Stomach (tissue), 9 donors: ENCODE data around the gene RAB31. TPM values are rescaled to one million over a fixed set of nuclear protein-coding genes. Genes with fewer than 3 reads are reported as not detected.
"Not testable (repeated sequence)": the region's sequence is repeated elsewhere in the genome, so short reads cannot be mapped to it uniquely, and the experiment has no call there.

Experiments
- DNase-seq, 2 donors: peaks; one replicate each; pipeline versions ENCODE4 v3.0.0 to v3.0.0-alpha.2; 2013 to 2019
- H3K27ac ChIP-seq, 5 donors: fragments of 200-600 bp in 4 of 5; sonication (generic) in 4 of 5; one replicate each; pipeline ENCODE4 v1.5.1; 2013 to 2019; ENCODE audit warnings: mild to moderate bottlenecking in 1 of 5, moderate library complexity in 1 of 5
- H3K27me3 ChIP-seq, 3 donors: fragments of 200-600 bp; sonication (generic); one replicate each; pipeline ENCODE4 v1.5.1; 2017 to 2019; ENCODE audit warnings: mixed run types in 1 of 3
- H3K36me3 ChIP-seq, 4 donors: fragments of 200-600 bp; sonication (generic); 1 replicate in 3 of 4; 2 replicates in 1 of 4; pipeline ENCODE4 v1.5.1; 2016 to 2019
- H3K4me1 ChIP-seq, 4 donors: fragments of 200-600 bp; sonication (generic); one replicate each; pipeline ENCODE4 v1.5.1; 2016 to 2019
- H3K4me3 ChIP-seq, 4 donors: fragments of 200-600 bp; sonication (generic) in 3 of 4; one replicate each; pipeline ENCODE4 v1.5.1; 2016 to 2019; ENCODE audit warnings: mild to moderate bottlenecking in 1 of 4
- H3K9me3 ChIP-seq, 4 donors: fragments of 200-600 bp; sonication (generic); one replicate each; pipeline ENCODE4 v1.5.1; 2016 to 2019
- EP300 ChIP-seq: sonication (generic); formaldehyde crosslinking; IDR thresholded peaks from one replicate; pipeline ENCODE4 v1.6.1; 2017; ENCODE audit warnings: antibody characterized with exemption
- POLR2A ChIP-seq, 4 donors: fragments of 450-650 bp; IDR thresholded peaks; one replicate each; pipeline ENCODE4 v1.6.1; 2016; ENCODE audit warnings: antibody characterized with exemption in 4 of 4, control low read depth in 2 of 4, mild to moderate bottlenecking in 1 of 4, moderate library complexity in 1 of 4
- POLR2AphosphoS5 ChIP-seq, 3 donors: sonication (generic); formaldehyde crosslinking; IDR thresholded peaks; one replicate each; pipeline ENCODE4 v1.6.1; 2016; ENCODE audit warnings: antibody characterized with exemption in 3 of 3
- WGBS, 5 donors: extraction: QIAGEN DNeasy Blood & Tissue Kit in 3 of 5; methylation state at CpG; one replicate each; pipeline versions ENCODE4 v1.1.5 to v1.1.7; 2013 to 2018; 5-methylcytosine and 5-hydroxymethylcytosine counted together
- intact Hi-C: fragments of 100-400 bp; cut with DNase I; formaldehyde crosslinking; loops from one replicate; pipeline ENCODE4 v1.15.1; 2023; ENCODE audit warnings: low total_unique reads
- polyA plus RNA-seq, 3 donors: library from polyadenylated mRNA; stranded (reverse); fragments of 200-250 nt; gene quantifications; one replicate each; pipeline ENCODE4 v1.2.3, GENCODE V29; 2013
- total RNA-seq, 5 donors: library from RNA; depleted of rRNA; stranded (reverse); fragments of >200 nt; gene quantifications; one replicate each; pipeline versions ENCODE4 v1.1.0 to v1.2.3, GENCODE V29; 2014 to 2016
- TF ChIP-seq, protein P1 (sequence below), 7 experiments: fragments of 450-650 bp in 4 of 7; fragments of 200-600 bp in 3 of 7; sonication (generic) in 3 of 7; IDR thresholded peaks; one replicate each; pipeline ENCODE4 v1.5.1; 2016 to 2019; ENCODE audit warnings: antibody characterized with exemption in 7 of 7, control low read depth in 2 of 7, mild to moderate bottlenecking in 1 of 7
- donor health status: healthy with polysubstance abuse.
- donor health status: Bipolar disorder and iron deficiency.
- donor health status: healthy.

Gene RAB31
- total and polyA plus RNA-seq, 8 donors, result 10.1 to 65.5 (median 36.8) TPM

DNA sequence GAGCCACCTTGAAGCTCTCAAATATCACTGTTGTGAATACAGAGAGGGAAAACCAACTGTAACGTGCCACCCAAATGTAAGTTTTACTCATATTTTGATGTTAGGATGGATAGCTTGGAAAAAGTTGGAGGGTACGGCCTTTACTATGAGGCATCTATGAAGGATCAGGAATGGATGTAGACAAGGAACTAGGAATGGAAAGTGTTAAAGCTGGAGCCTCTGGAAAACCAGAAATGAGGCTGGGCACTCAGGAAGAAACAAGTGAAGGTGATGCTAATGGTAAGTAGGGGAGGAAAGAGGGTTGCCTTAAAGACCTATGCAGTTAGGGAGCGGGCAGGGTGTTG is 177.9 kb downstream of the RAB31 start:
- Histone ChIP-seq H3K4me3 (no peak overlapping the region), H3K27ac (no peak overlapping the region), H3K36me3 (no peaks in the 10 kb centered on the region), H3K27me3 (no peaks in the 10 kb centered on the region), H3K4me1 (no peaks in the 10 kb centered on the region), H3K9me3 (no peaks in the 10 kb centered on the region)
- WGBS, 5 donors, result 93 to 98% (median 96%) methylated on average over 3 of the region's 3 CpGs
- DNase-seq, result no peak
- no peak for TF ChIP-seq POLR2A (IDR thresholded peaks at IDR 0.05)
- TF ChIP-seq, protein P1, sequence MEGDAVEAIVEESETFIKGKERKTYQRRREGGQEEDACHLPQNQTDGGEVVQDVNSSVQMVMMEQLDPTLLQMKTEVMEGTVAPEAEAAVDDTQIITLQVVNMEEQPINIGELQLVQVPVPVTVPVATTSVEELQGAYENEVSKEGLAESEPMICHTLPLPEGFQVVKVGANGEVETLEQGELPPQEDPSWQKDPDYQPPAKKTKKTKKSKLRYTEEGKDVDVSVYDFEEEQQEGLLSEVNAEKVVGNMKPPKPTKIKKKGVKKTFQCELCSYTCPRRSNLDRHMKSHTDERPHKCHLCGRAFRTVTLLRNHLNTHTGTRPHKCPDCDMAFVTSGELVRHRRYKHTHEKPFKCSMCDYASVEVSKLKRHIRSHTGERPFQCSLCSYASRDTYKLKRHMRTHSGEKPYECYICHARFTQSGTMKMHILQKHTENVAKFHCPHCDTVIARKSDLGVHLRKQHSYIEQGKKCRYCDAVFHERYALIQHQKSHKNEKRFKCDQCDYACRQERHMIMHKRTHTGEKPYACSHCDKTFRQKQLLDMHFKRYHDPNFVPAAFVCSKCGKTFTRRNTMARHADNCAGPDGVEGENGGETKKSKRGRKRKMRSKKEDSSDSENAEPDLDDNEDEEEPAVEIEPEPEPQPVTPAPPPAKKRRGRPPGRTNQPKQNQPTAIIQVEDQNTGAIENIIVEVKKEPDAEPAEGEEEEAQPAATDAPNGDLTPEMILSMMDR (IDR thresholded peaks at IDR 0.05), result no peak
- no peak for TF ChIP-seq POLR2AphosphoS5 (IDR thresholded peaks at IDR 0.05)
- no peak for TF ChIP-seq EP300
- intact Hi-C loops, result no loop called here

DNA sequence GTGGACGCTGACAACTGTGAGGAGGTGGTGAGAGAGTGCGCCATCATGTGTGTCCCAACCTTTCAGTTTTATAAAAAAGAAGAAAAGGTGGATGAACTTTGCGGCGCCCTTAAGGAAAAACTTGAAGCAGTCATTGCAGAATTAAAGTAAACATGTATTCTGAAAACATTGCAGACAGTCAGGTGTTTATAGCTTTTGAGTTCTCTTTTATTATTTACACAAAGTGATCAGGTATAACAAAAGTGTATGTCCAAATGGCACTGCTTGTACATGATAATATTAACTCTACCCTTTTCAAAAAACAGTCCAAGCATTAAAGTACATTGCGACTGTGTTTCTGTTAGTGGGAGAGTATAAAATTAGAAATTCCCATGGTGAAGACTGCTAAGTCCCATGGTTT is 179.9 kb downstream of the RAB31 start:
- Histone ChIP-seq H3K36me3 (no peaks in the 10 kb centered on the region), H3K9me3 (no peaks in the 10 kb centered on the region), H3K4me1 (no peaks in the 10 kb centered on the region), H3K4me3 (no peak overlapping the region), H3K27me3 (no peaks in the 10 kb centered on the region), H3K27ac (no peak overlapping the region)
- 93 to 98% (median 97%) methylated on average over 5 of the region's 5 CpGs for WGBS, 5 donors
- DNase-seq, result no peak
- no peak for TF ChIP-seq EP300
- no peak for TF ChIP-seq POLR2AphosphoS5 (IDR thresholded peaks at IDR 0.05)
- TF ChIP-seq, protein P1 (IDR thresholded peaks at IDR 0.05), result no peak
- no peak for TF ChIP-seq POLR2A (IDR thresholded peaks at IDR 0.05)
- intact Hi-C loops, result no loop called here

DNA sequence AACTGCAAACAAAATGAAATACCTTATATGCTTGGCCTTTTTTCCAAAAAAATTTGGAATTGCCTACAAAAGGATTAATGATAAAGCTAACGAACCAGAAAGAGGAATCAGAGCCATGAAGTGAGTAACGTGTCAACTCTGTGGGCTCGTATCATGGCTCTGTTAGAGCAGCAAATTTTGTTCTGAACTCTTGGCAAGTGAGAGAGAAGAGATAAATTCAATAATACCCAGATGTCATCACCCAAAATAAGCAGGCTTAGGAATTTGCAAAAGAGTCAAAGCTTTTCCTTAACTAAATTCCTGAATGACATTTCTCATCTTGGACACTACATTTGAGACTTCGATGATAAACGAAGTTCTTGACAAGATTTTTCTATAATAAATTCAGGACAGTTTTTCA is 182.1 kb downstream of the RAB31 start:
- no peak overlapping the region for H3K4me3 ChIP-seq
- no peaks in the 10 kb centered on the region for H3K27me3 ChIP-seq
- H3K9me3 ChIP-seq, result no peaks in the 10 kb centered on the region
- no peaks in the 10 kb centered on the region for H3K4me1 ChIP-seq
- DNase-seq, result no peak
- no peak overlapping the region for H3K27ac ChIP-seq
- H3K36me3 ChIP-seq, result no peaks in the 10 kb centered on the region
- intact Hi-C loops, result no loop called here
- WGBS, 5 donors, result 89 to 94% (median 92%) methylated on average over 5 of the region's 5 CpGs
- TF ChIP-seq POLR2AphosphoS5 (IDR thresholded peaks at IDR 0.05) (no peak), POLR2A (IDR thresholded peaks at IDR 0.05) (no peak)

DNA sequence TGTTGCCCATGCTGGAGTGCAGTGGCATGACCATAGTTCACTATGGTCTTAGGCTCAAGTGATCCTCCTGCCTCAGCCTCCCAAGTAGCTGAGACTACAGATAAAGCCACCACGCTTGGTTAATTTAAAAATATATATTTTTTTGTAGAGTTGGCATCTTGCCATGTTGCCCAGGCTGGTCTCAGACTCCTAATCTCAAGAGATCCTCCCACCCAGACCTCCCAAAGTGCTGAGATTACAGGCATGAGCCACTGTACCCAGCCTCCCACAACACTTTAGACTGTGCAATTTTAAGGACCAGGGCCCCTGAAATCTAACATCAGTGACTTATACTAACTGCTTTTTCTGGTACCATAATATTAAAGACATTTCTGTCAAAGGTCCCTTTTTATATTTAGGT is 182.9 kb downstream of the RAB31 start:
- Histone ChIP-seq H3K27ac (no peak overlapping the region), H3K27me3 (no peaks in the 10 kb centered on the region), H3K36me3 (no peaks in the 10 kb centered on the region), H3K9me3 (no peaks in the 10 kb centered on the region), H3K4me1 (no peaks in the 10 kb centered on the region), H3K4me3 (no peak overlapping the region)
- intact Hi-C loops, result no loop called here
- TF ChIP-seq, protein P1 (IDR thresholded peaks at IDR 0.05), result no peak
- no peak for TF ChIP-seq EP300
- no peak for DNase-seq
- WGBS, 5 donors, result 83 to 93% (median 86%) methylated on average over 1 of the region's 1 CpG

DNA sequence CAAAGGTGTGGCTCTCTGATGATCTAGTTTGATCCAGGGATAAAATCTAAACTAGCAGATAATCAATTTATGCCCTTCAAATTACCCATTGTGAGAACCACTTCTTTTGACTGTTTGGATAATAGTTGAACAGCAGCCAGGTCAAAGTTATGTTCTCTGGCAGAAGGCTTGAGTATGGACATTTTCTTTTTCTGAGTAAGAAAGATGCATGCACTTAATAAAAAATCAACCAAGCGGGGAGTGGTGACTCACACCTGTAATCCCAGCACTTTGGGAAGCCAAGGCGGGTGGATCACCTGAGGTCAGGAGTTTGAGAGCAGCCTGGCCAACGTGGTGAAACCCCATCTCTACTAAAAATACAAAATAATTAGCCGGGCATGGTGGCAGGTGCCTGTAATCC is 183.4 kb downstream of the RAB31 start:
- intact Hi-C loops, H3K9me3 ChIP-seq, H3K4me1 ChIP-seq, H3K27me3 ChIP-seq, H3K36me3 ChIP-seq, H3K27ac ChIP-seq, H3K4me3 ChIP-seq, DNase-seq: not testable (repeated sequence)
- 67 to 85% (median 80%) methylated on average over 4 of the region's 4 CpGs for WGBS, 5 donors
